Colonic mucosa (tissue), 4 donors: ENCODE results near the gene SLMAP. TPM values are rescaled to one million over a fixed set of nuclear protein-coding genes. Genes with fewer than 3 reads are reported as not detected.

ENCODE experiments used
- DNase-seq: peaks from one replicate; pipeline ENCODE4 v3.0.0-alpha.2; 2020
- H3K27ac ChIP-seq: fragments of 200-600 bp; one replicate; pipeline ENCODE4 v1.8.0; 2021
- H3K27me3 ChIP-seq: fragments of 200-600 bp; one replicate; pipeline ENCODE4 v1.8.0; 2021
- H3K36me3 ChIP-seq: fragments of 200-600 bp; one replicate; pipeline ENCODE4 v1.8.0; 2021
- H3K4me1 ChIP-seq: fragments of 200-600 bp; one replicate; pipeline ENCODE4 v1.8.0; 2021; ENCODE audit warnings: mild to moderate bottlenecking
- H3K4me3 ChIP-seq: fragments of 200-600 bp; one replicate; pipeline ENCODE4 v1.8.0; 2021
- H3K9ac ChIP-seq, 2 donors: one replicate each; pipeline ENCODE4 v1.7.0; 2013; ENCODE audit warnings: control low read depth in 2 of 2, low read depth in 2 of 2, low read length in 2 of 2
- H3K9me3 ChIP-seq: fragments of 200-600 bp; one replicate; pipeline ENCODE4 v1.8.0; 2021
- CTCF ChIP-seq: fragments of 200-600 bp; IDR thresholded peaks from one replicate; pipeline ENCODE4 v1.8.0; 2022; ENCODE audit warnings: antibody characterized with exemption, mild to moderate bottlenecking
- intact Hi-C: fragments of 100-400 bp; cut with DNase I; formaldehyde crosslinking; loops from one replicate; pipeline ENCODE4 v1.14.1; 2022
- total RNA-seq, 2 donors: library from RNA; stranded (reverse); fragmentation: NEBNext Ultra II Directional in 1 of 2; extraction: Animal tissue kit (Norgen Biotek cat#: 25700) in 1 of 2; gene quantifications; one replicate each; pipeline ENCODE4 v1.2.1, GENCODE V29; 2021
- donor health status: healthy.
- donor health status: DM: no; HTN: no; CAD: no.
- donor health status: DM: no; HTN: no; CAD: no.

Gene SLMAP
- total RNA-seq, 2 donors from 2014 or later, result 81.1 to 124 TPM

GRCh38 chr3:57826952-57827723, 71.0 kb downstream of the SLMAP start:
- intact Hi-C loops, result no loop called here
- H3K27me3 ChIP-seq, result no peaks in the 10 kb centered on the region
- H3K4me1 ChIP-seq, result no peaks in the 10 kb centered on the region
- no peak overlapping the region for H3K9ac ChIP-seq
- H3K9me3 ChIP-seq, result no peaks in the 10 kb centered on the region
- H3K36me3 ChIP-seq, result no peaks in the 10 kb centered on the region
- no peak for TF ChIP-seq CTCF
- DNase-seq, result no peak
- H3K4me3 ChIP-seq, result no peak overlapping the region
- no peak overlapping the region for H3K27ac ChIP-seq

GRCh38 chr3:57827757-57828156, 71.6 kb downstream of the SLMAP start:
- no peak for DNase-seq
- no peaks in the 10 kb centered on the region for H3K27me3 ChIP-seq
- intact Hi-C loops, result no loop called here
- TF ChIP-seq CTCF, result no peak
- no peaks in the 10 kb centered on the region for H3K4me1 ChIP-seq
- H3K9me3 ChIP-seq, result no peaks in the 10 kb centered on the region
- no peak overlapping the region for H3K4me3 ChIP-seq
- H3K27ac ChIP-seq, result no peak overlapping the region
- H3K36me3 ChIP-seq, result no peaks in the 10 kb centered on the region
- H3K9ac ChIP-seq, result no peak overlapping the region

GRCh38 chr3:57832486-57832885, 76.4 kb downstream of the SLMAP start:
- H3K36me3 ChIP-seq, result no peaks in the 10 kb centered on the region
- no peaks in the 10 kb centered on the region for H3K27me3 ChIP-seq
- H3K4me1 ChIP-seq, result no peaks in the 10 kb centered on the region
- TF ChIP-seq CTCF, result no peak
- intact Hi-C loops, result no loop called here
- H3K9ac ChIP-seq, result no peak overlapping the region
- H3K4me3 ChIP-seq, result no peak overlapping the region
- no peak for DNase-seq
- no peak overlapping the region for H3K27ac ChIP-seq
- no peaks in the 10 kb centered on the region for H3K9me3 ChIP-seq

- no peak overlapping the region for H3K9ac ChIP-seq
- no peaks in the 10 kb centered on the region for H3K36me3 ChIP-seq
- H3K4me3 ChIP-seq, result no peak overlapping the region
- no peak for DNase-seq
- intact Hi-C loops, result no loop called here
- no peaks in the 10 kb centered on the region for H3K4me1 ChIP-seq
- H3K9me3 ChIP-seq, result no peaks in the 10 kb centered on the region
- H3K27me3 ChIP-seq, result no peaks in the 10 kb centered on the region
- no peak for TF ChIP-seq CTCF
- H3K27ac ChIP-seq, result no peak overlapping the region
Observed at GRCh38 chr3:57832900-57833313, 76.8 kb downstream of the SLMAP start.

- TF ChIP-seq CTCF, result no peak
- no peak overlapping the region for H3K4me3 ChIP-seq
- no peak for DNase-seq
- no peaks in the 10 kb centered on the region for H3K9me3 ChIP-seq
- no peak overlapping the region for H3K9ac ChIP-seq
- H3K36me3 ChIP-seq, result no peaks in the 10 kb centered on the region
- intact Hi-C loops, result no loop called here
- no peaks in the 10 kb centered on the region for H3K4me1 ChIP-seq
- no peaks in the 10 kb centered on the region for H3K27me3 ChIP-seq
- no peak overlapping the region for H3K27ac ChIP-seq
Observed at GRCh38 chr3:57833763-57834162, 77.7 kb downstream of the SLMAP start.
